ENCODE data around the gene BRINP3.
A peak's percentile ranks its signal among the peaks of the same experiment; 100 is the strongest.

The BRINP3 gene

GRCh38 chr1:190320952-190321351 is 156.7 kb downstream of the BRINP3 start:
- peak; percentile 1 for DNase-seq (ENCODE audit: low read depth)
- no peak overlapping the region for H3K4me3 ChIP-seq (ENCODE audit: low read depth, low read length)
- TF ChIP-seq, protein P1, sequence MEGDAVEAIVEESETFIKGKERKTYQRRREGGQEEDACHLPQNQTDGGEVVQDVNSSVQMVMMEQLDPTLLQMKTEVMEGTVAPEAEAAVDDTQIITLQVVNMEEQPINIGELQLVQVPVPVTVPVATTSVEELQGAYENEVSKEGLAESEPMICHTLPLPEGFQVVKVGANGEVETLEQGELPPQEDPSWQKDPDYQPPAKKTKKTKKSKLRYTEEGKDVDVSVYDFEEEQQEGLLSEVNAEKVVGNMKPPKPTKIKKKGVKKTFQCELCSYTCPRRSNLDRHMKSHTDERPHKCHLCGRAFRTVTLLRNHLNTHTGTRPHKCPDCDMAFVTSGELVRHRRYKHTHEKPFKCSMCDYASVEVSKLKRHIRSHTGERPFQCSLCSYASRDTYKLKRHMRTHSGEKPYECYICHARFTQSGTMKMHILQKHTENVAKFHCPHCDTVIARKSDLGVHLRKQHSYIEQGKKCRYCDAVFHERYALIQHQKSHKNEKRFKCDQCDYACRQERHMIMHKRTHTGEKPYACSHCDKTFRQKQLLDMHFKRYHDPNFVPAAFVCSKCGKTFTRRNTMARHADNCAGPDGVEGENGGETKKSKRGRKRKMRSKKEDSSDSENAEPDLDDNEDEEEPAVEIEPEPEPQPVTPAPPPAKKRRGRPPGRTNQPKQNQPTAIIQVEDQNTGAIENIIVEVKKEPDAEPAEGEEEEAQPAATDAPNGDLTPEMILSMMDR (IDR thresholded peaks at IDR 0.05; ENCODE audit: low read depth, low read length) = no peak
- TF ChIP-seq MYC (IDR thresholded peaks at IDR 0.05; ENCODE audit: low read depth, low read length) (no peak), POLR2A (IDR thresholded peaks at IDR 0.05; ENCODE audit: extremely low read depth, insufficient read length) (no peak)
- TF ChIP-seq, protein P2, sequence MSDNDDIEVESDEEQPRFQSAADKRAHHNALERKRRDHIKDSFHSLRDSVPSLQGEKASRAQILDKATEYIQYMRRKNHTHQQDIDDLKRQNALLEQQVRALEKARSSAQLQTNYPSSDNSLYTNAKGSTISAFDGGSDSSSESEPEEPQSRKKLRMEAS (IDR thresholded peaks at IDR 0.05; ENCODE audit: low read depth, low read length) = no peak

- TF ChIP-seq, protein P1 (IDR thresholded peaks at IDR 0.05; ENCODE audit: low read depth, low read length) = no peak
- TF ChIP-seq, protein P2 (IDR thresholded peaks at IDR 0.05; ENCODE audit: low read depth, low read length) = no peak
- TF ChIP-seq MYC (IDR thresholded peaks at IDR 0.05; ENCODE audit: low read depth, low read length) = no peak
- TF ChIP-seq POLR2A (IDR thresholded peaks at IDR 0.05; ENCODE audit: extremely low read depth, insufficient read length) = no peak
- no peak for DNase-seq (ENCODE audit: low read depth)
- no peak overlapping the region for H3K4me3 ChIP-seq (ENCODE audit: low read depth, low read length)
Observed at GRCh38 chr1:190312763-190313162, 164.9 kb downstream of the BRINP3 start.

DNA sequence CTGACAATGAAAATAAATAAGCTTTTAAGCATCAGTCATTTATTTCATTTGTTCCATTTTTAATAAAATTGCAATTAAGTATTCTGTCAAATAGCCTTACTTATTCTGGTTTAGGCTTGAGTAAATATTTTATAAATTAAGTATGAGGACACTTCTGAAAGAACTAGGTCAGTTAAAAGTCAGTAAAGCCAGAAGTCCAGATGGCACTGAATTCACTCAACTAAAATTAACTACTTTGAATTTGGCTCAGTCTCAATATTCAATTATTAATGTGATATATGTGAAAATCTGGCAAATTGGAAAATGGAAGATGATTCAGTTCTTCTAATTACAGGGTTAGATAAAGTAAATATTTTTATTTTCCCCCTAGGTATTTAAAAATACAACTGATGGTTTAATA is 174.2 kb downstream of the BRINP3 start:
- DNase-seq (ENCODE audit: low read depth) = no peak
- no peak overlapping the region for H3K4me3 ChIP-seq (ENCODE audit: low read depth, low read length)
- TF ChIP-seq, protein P1 (IDR thresholded peaks at IDR 0.05; ENCODE audit: low read depth, low read length) = no peak
- no peak for TF ChIP-seq MYC (IDR thresholded peaks at IDR 0.05; ENCODE audit: low read depth, low read length)
- TF ChIP-seq POLR2A (IDR thresholded peaks at IDR 0.05; ENCODE audit: extremely low read depth, insufficient read length) = no peak
- TF ChIP-seq, protein P2 (IDR thresholded peaks at IDR 0.05; ENCODE audit: low read depth, low read length) = no peak

- TF ChIP-seq POLR2A (IDR thresholded peaks at IDR 0.05; ENCODE audit: extremely low read depth, insufficient read length) = no peak
- TF ChIP-seq, protein P2 (IDR thresholded peaks at IDR 0.05; ENCODE audit: low read depth, low read length) = no peak
- TF ChIP-seq, protein P1 (IDR thresholded peaks at IDR 0.05; ENCODE audit: low read depth, low read length) = no peak
- no peak for DNase-seq (ENCODE audit: low read depth)
- H3K4me3 ChIP-seq (ENCODE audit: low read depth, low read length) = no peak overlapping the region
Observed at GRCh38 chr1:190296453-190296852, 181.2 kb downstream of the BRINP3 start.

DNA sequence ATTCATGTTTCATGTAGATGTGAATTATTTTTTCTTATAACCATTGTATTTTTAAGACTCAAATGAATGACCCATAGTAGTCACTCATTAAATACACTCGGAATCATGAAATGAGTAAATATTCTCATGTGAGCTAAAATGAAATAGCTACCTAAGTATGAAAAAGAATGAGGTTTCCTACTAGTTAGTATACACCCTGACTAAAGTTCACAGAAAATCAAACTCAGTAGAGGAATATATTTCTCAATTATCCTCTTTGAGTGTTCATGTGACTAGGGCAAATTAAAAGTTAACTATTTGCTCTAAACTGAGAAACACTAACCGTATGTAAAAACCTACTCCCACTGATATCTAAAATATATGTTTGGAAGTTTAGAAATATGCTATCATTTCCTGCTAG is 187.8 kb downstream of the BRINP3 start:
- TF ChIP-seq, protein P1 (IDR thresholded peaks at IDR 0.05; ENCODE audit: low read depth, low read length) = no peak
- no peak for TF ChIP-seq POLR2A (IDR thresholded peaks at IDR 0.05; ENCODE audit: extremely low read depth, insufficient read length)
- TF ChIP-seq, protein P2 (IDR thresholded peaks at IDR 0.05; ENCODE audit: low read depth, low read length) = no peak
- TF ChIP-seq MYC (IDR thresholded peaks at IDR 0.05; ENCODE audit: low read depth, low read length) = no peak
- no peak overlapping the region for H3K4me3 ChIP-seq (ENCODE audit: low read depth, low read length)
- DNase-seq (ENCODE audit: low read depth) = no peak

DNA sequence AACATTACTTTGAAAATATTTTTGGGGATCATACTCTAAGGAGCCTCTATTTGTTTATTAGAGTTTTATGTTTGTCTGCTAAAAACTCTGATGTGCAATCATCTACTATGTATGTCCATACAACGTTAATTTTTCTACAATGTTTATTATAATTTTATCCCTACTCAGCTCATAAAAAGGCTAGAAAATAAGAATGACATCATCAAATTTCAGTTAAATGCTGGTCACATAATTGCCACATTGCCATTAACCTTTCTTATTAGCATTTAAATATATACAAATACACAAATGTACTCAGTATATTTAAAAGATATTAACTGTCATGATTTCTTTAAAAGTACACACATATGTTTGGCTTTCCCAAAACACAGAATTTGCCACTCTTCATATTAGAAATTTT is 191.6 kb downstream of the BRINP3 start:
- no peak overlapping the region for H3K4me3 ChIP-seq (ENCODE audit: low read depth, low read length)
- TF ChIP-seq, protein P1 (IDR thresholded peaks at IDR 0.05; ENCODE audit: low read depth, low read length) = no peak
- TF ChIP-seq, protein P2 (IDR thresholded peaks at IDR 0.05; ENCODE audit: low read depth, low read length) = no peak
- TF ChIP-seq MYC (IDR thresholded peaks at IDR 0.05; ENCODE audit: low read depth, low read length) = no peak
- TF ChIP-seq POLR2A (IDR thresholded peaks at IDR 0.05; ENCODE audit: extremely low read depth, insufficient read length) = no peak
- no peak for DNase-seq (ENCODE audit: low read depth)
